ENCODE data around the gene NACC2. TPM values are rescaled to one million over a fixed set of nuclear protein-coding genes. Genes with fewer than 3 reads are reported as not detected.
"Not testable (repeated sequence)": the region's sequence is repeated elsewhere in the genome, so short reads cannot be mapped to it uniquely, and the experiment has no call there.

The NACC2 gene
- total and polyA plus RNA-seq, 2 experiments from 2014 or later, result 11.0 to 13.0 TPM

DNA sequence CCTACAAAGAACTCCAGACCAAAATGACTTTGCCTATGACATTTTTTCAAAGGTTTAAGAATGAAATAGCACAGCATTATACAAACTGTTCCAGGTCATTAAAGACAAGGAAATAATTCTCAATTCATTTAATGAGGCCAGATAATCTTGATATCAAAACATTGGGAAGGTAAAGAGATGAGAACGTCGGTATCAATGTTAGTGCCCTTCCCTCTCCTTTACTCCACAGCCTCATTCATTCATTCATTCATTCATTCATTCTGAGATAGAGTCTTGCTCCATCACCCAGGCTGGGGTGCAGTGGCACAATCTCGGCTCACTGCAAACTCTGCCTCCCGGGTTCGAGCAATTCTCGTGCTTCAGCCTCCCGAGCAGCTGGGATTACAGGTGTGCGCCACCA, 64.0 kb downstream of the NACC2 start:
- H3K27me3 ChIP-seq, result no peaks in the 10 kb centered on the region
- H3K4me2 ChIP-seq, result no peak overlapping the region
- over 99% methylated on average over 8 of the region's 8 CpGs for WGBS (ENCODE audit: low lambda C conversion rate, missing lambda C conversion rate)
- H3K9me2 ChIP-seq (replicated peaks; ENCODE audit: insufficient read depth), result no peaks in the 10 kb centered on the region
- no peak overlapping the region for H3K27ac ChIP-seq
- H3K79me2 ChIP-seq, result peaks cover 51% of the 10 kb centered on the region
- TF ChIP-seq EZH2 (IDR thresholded peaks at IDR 0.05; ENCODE audit: borderline replicate concordance) (no peak), EZH2phosphoT487 (IDR thresholded peaks at IDR 0.05; ENCODE audit: low read depth, severe bottlenecking, unreplicated experiment) (no peak)
- TF ChIP-seq, protein P1, sequence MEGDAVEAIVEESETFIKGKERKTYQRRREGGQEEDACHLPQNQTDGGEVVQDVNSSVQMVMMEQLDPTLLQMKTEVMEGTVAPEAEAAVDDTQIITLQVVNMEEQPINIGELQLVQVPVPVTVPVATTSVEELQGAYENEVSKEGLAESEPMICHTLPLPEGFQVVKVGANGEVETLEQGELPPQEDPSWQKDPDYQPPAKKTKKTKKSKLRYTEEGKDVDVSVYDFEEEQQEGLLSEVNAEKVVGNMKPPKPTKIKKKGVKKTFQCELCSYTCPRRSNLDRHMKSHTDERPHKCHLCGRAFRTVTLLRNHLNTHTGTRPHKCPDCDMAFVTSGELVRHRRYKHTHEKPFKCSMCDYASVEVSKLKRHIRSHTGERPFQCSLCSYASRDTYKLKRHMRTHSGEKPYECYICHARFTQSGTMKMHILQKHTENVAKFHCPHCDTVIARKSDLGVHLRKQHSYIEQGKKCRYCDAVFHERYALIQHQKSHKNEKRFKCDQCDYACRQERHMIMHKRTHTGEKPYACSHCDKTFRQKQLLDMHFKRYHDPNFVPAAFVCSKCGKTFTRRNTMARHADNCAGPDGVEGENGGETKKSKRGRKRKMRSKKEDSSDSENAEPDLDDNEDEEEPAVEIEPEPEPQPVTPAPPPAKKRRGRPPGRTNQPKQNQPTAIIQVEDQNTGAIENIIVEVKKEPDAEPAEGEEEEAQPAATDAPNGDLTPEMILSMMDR (IDR thresholded peaks at IDR 0.05; ENCODE audit: poor library complexity), result no peak
- H3K4me3 ChIP-seq, result no peak overlapping the region
- no peaks in the 10 kb centered on the region for H3K9me3 ChIP-seq (ENCODE audit: low read depth)
- no peaks in the 10 kb centered on the region for H3K36me3 ChIP-seq (replicated peaks; ENCODE audit: insufficient read depth, low read depth)
- no peaks in the 10 kb centered on the region for H3K4me1 ChIP-seq (ENCODE audit: insufficient read depth)
- H2AFZ ChIP-seq, result no peak overlapping the region
- DNase-seq (ENCODE audit: low spot score), result no peak
- peaks cover 8% of the 10 kb centered on the region for H4K20me1 ChIP-seq (ENCODE audit: insufficient read depth, poor library complexity, severe bottlenecking)

DNA sequence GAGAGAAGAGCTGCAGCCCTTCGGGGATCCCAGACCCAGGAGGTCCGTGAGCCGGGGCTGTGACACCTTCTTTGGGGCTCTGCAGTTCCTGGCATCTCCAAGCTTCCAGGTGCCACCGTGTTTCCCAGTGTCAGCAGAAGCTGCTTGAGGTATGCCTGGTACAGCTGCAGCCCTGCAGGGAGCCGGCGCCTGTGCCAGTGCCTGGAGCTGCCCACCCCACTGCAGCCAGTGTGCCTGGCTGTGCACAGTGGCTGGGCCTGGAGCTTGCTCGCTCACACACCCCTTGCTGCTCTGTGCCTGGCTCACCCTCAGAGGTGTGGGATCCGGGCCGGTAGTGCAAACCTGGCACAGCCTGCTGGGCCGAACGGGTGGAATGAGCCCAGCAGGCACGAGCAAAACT, 65.5 kb downstream of the NACC2 start:
- peaks cover 48% of the 10 kb centered on the region for H3K79me2 ChIP-seq
- H3K27me3 ChIP-seq, result no peaks in the 10 kb centered on the region
- no peak overlapping the region for H2AFZ ChIP-seq
- H4K20me1 ChIP-seq (ENCODE audit: insufficient read depth, poor library complexity, severe bottlenecking), result no peaks in the 10 kb centered on the region
- H3K9me3 ChIP-seq (ENCODE audit: low read depth), result no peaks in the 10 kb centered on the region
- H3K4me2 ChIP-seq, result no peak overlapping the region
- H3K36me3 ChIP-seq (replicated peaks; ENCODE audit: insufficient read depth, low read depth), result no peaks in the 10 kb centered on the region
- no peak for DNase-seq (ENCODE audit: low spot score)
- H3K9me2 ChIP-seq (replicated peaks; ENCODE audit: insufficient read depth), result no peaks in the 10 kb centered on the region
- H3K4me3 ChIP-seq, result no peak overlapping the region
- TF ChIP-seq EZH2phosphoT487 (IDR thresholded peaks at IDR 0.05; ENCODE audit: low read depth, severe bottlenecking, unreplicated experiment) (no peak), EZH2 (IDR thresholded peaks at IDR 0.05; ENCODE audit: borderline replicate concordance) (no peak)
- TF ChIP-seq, protein P1 (IDR thresholded peaks at IDR 0.05; ENCODE audit: poor library complexity), result no peak
- no peaks in the 10 kb centered on the region for H3K4me1 ChIP-seq (ENCODE audit: insufficient read depth)
- whole genome bisulfite sequencing (ENCODE audit: low lambda C conversion rate, missing lambda C conversion rate), result 96% methylated on average over 12 of the region's 12 CpGs
- H3K27ac ChIP-seq, result no peak overlapping the region

DNA sequence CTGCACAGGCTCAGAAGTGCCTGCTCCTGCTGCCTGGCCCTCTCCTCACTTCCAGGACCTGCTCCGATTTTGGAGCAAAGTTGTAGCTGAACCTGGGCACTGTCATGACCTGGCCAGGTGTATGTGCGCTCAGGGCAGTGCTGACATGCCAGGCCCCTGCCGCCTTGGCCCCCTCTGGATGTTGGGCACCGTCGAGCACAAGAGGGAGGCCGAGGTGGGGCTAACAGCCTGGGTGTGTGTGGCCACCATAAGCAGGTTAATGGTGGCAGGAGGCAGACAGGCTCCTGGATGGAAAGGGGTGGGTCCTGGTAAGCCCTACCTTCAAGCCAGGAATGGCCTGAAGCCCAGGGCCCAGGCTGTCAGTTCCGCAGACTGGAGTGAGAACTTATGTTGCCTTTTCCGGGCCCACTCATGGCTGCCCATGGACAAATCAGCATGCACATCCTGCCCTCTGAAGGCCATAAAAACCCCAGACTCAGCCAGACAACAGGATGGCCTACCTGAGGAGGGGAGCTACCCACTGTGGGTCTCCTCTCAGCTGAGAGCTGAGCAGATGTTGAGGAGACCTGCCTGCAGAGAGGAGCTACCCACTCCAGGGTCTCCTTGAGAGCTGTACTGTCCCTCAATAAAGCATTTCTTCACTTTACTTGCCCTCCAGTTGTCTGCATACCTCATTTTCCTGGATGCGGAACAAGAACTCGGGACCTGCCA, 66.2 kb downstream of the NACC2 start:
- Histone ChIP-seq H3K4me3 (no peak overlapping the region), H2AFZ (no peak overlapping the region), H3K4me2 (no peak overlapping the region), H3K4me1 (ENCODE audit: insufficient read depth) (no peaks in the 10 kb centered on the region), H3K9me3 (ENCODE audit: low read depth) (no peaks in the 10 kb centered on the region), H3K36me3 (replicated peaks; ENCODE audit: insufficient read depth, low read depth) (no peaks in the 10 kb centered on the region), H3K79me2 (peaks cover 46% of the 10 kb centered on the region), H3K9me2 (replicated peaks; ENCODE audit: insufficient read depth) (no peaks in the 10 kb centered on the region), H3K27me3 (no peaks in the 10 kb centered on the region), H3K27ac (no peak overlapping the region), H4K20me1 (ENCODE audit: insufficient read depth, poor library complexity, severe bottlenecking) (no peaks in the 10 kb centered on the region)
- WGBS (ENCODE audit: low lambda C conversion rate, missing lambda C conversion rate), result 95% methylated on average over 10 of the region's 10 CpGs
- TF ChIP-seq EZH2 (IDR thresholded peaks at IDR 0.05; ENCODE audit: borderline replicate concordance), result no peak
- TF ChIP-seq EZH2phosphoT487 (IDR thresholded peaks at IDR 0.05; ENCODE audit: low read depth, severe bottlenecking, unreplicated experiment), result no peak
- TF ChIP-seq, protein P1 (IDR thresholded peaks at IDR 0.05; ENCODE audit: poor library complexity), result no peak
- DNase-seq (ENCODE audit: low spot score), result no peak

DNA sequence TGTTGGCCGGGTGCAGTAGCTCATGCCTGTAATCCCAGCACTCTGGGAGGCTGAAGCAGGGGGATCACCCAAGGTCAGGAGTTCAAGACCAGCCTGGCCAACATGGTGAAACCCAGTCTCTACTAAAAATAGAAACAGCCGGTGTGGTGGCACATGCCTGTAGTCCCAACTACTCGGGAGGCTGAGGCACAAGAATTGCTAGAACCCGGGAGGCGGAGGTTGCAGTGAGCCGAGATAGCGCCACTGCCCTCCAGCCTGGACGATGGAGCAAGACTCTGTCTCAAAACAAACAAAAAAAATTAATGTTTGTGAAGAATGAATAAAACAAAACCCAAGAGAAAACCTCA, 68.2 kb downstream of the NACC2 start:
- H3K4me3 ChIP-seq; H3K9me2 ChIP-seq (replicated peaks; ENCODE audit: insufficient read depth); DNase-seq (ENCODE audit: low spot score); H3K4me1 ChIP-seq (ENCODE audit: insufficient read depth); H4K20me1 ChIP-seq (ENCODE audit: insufficient read depth, poor library complexity, severe bottlenecking); H2AFZ ChIP-seq; H3K27me3 ChIP-seq; H3K36me3 ChIP-seq (replicated peaks; ENCODE audit: insufficient read depth, low read depth); H3K27ac ChIP-seq; H3K9me3 ChIP-seq (ENCODE audit: low read depth); H3K4me2 ChIP-seq: not testable (repeated sequence)
- 95% methylated on average over 8 of the region's 8 CpGs for WGBS (ENCODE audit: low lambda C conversion rate, missing lambda C conversion rate)
- H3K79me2 ChIP-seq, result peaks cover 37% of the 10 kb centered on the region

Data from hepatocyte (in vitro differentiated cells).